GM21717 (cell line): ENCODE data around the gene CRYBG1.
A peak's percentile ranks its signal among the peaks of the same experiment; 100 is the strongest.
"Not testable (repeated sequence)": the region's sequence is repeated elsewhere in the genome, so short reads cannot be mapped to it uniquely, and the experiment has no call there.

Experiments
- ATAC-seq: cut with Tn5 transposase; IDR thresholded peaks from one replicate; pipeline ENCODE4 v1.9.1; 2021; ENCODE audit warnings: mild to moderate bottlenecking, moderate library complexity; ENCODE audit not compliant: unreplicated experiment

CRYBG1 gene

GRCh38 chr6:106574741-106575458 is 214.4 kb downstream of the CRYBG1 start:
- no peak for ATAC-seq

GRCh38 chr6:106579281-106579680 is 218.8 kb downstream of the CRYBG1 start:
- no peak for ATAC-seq

GRCh38 chr6:106581468-106581867 is 221.0 kb downstream of the CRYBG1 start:
- ATAC-seq: no peak

GRCh38 chr6:106586815-106587415 is 226.4 kb downstream of the CRYBG1 start:
- no peak for ATAC-seq

- ATAC-seq: not testable (repeated sequence)
Observed at GRCh38 chr6:106588937-106589336, 228.4 kb downstream of the CRYBG1 start.

GRCh38 chr6:106591111-106591825 is 230.8 kb downstream of the CRYBG1 start:
- no peak for ATAC-seq

- ATAC-seq: no peak
Observed at GRCh38 chr6:106599440-106599839, 238.9 kb downstream of the CRYBG1 start.

- no peak for ATAC-seq
Observed at GRCh38 chr6:106600329-106600728, 239.8 kb downstream of the CRYBG1 start.

- ATAC-seq: peak; percentile 74
Observed at GRCh38 chr6:106608080-106608668, 247.7 kb downstream of the CRYBG1 start.

- no peak for ATAC-seq
Observed at GRCh38 chr6:106609699-106610098, 249.2 kb downstream of the CRYBG1 start.

- no peak for ATAC-seq
Observed at GRCh38 chr6:106611030-106611429, 250.5 kb downstream of the CRYBG1 start.

GRCh38 chr6:106612671-106613416 is 252.3 kb downstream of the CRYBG1 start:
- no peak for ATAC-seq

- no peak for ATAC-seq
Observed at GRCh38 chr6:106613590-106613989, 253.1 kb downstream of the CRYBG1 start.

- ATAC-seq: no peak
Observed at GRCh38 chr6:106614166-106614565, 253.6 kb downstream of the CRYBG1 start.

GRCh38 chr6:106614592-106615257 is 254.2 kb downstream of the CRYBG1 start:
- ATAC-seq: no peak

- no peak for ATAC-seq
Observed at GRCh38 chr6:106617302-106617701, 256.8 kb downstream of the CRYBG1 start.

- no peak for ATAC-seq
Observed at GRCh38 chr6:106617857-106618256, 257.3 kb downstream of the CRYBG1 start.

GRCh38 chr6:106618324-106618723 is 257.8 kb downstream of the CRYBG1 start:
- ATAC-seq: no peak

GRCh38 chr6:106619223-106619622 is 258.7 kb downstream of the CRYBG1 start:
- no peak for ATAC-seq

- ATAC-seq: no peak
Observed at GRCh38 chr6:106620931-106621672, 260.6 kb downstream of the CRYBG1 start.
